Tibial nerve (tissue), 4 donors: Measurements from ENCODE around the gene MSX1.

Experiments used
- EP300 ChIP-seq, 2 donors: sonication (generic); formaldehyde crosslinking; IDR thresholded peaks; one replicate each; pipeline ENCODE4 v1.6.1; 2017; ENCODE audit warnings: antibody characterized with exemption in 2 of 2, mild to moderate bottlenecking in 1 of 2
- POLR2A ChIP-seq, 2 donors: fragments of 450-650 bp; IDR thresholded peaks; one replicate each; pipeline ENCODE4 v1.6.1; 2017; ENCODE audit warnings: antibody characterized with exemption in 2 of 2, mild to moderate bottlenecking in 2 of 2, moderate library complexity in 2 of 2
- TF ChIP-seq, protein P1 (sequence below), 5 experiments: fragments of 200-600 bp in 3 of 5; fragments of 450-650 bp in 2 of 5; sonication (generic) in 3 of 5; IDR thresholded peaks; one replicate each; pipeline ENCODE4 v1.5.1; 2016 to 2019; ENCODE audit warnings: antibody characterized with exemption in 5 of 5, mild to moderate bottlenecking in 3 of 5, moderate library complexity in 2 of 5

DNA sequence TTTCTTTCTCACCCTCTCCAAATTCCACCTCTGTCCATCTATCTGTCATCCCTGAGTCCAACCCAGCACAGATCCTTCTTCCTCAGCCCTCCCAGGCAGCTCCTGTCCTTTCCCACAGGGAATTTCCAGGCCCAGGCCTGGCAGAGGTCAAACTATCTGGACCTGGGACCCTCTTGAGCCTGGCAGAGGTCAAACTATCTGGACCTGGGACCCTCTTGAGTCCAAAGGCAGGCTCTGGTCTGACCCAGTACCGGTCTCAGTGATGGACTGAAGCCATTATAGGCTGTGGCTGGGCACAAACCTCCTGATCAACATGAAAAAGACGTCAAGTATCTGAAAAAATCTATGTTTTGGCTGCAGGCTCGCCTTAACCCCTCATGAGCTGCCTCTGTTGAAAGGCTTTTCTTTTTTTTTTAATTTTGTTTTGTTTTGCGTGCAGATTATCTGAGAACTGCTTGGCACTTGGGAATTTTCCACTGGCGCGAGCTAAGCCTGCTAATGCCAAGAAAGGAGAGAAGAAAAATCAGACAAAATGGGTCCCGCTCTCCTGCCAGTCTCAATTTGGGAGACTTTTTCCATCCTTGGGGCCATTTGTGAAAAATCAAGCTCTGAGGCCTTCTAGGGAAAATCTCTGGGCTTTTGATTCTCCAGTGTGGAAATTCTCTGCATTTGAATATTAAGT lies 31.2 kb downstream of the MSX1 start:
- TF ChIP-seq, protein P1, sequence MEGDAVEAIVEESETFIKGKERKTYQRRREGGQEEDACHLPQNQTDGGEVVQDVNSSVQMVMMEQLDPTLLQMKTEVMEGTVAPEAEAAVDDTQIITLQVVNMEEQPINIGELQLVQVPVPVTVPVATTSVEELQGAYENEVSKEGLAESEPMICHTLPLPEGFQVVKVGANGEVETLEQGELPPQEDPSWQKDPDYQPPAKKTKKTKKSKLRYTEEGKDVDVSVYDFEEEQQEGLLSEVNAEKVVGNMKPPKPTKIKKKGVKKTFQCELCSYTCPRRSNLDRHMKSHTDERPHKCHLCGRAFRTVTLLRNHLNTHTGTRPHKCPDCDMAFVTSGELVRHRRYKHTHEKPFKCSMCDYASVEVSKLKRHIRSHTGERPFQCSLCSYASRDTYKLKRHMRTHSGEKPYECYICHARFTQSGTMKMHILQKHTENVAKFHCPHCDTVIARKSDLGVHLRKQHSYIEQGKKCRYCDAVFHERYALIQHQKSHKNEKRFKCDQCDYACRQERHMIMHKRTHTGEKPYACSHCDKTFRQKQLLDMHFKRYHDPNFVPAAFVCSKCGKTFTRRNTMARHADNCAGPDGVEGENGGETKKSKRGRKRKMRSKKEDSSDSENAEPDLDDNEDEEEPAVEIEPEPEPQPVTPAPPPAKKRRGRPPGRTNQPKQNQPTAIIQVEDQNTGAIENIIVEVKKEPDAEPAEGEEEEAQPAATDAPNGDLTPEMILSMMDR (IDR thresholded peaks at IDR 0.05), result no peak
- TF ChIP-seq POLR2A (IDR thresholded peaks at IDR 0.05) (no peak), EP300 (IDR thresholded peaks at IDR 0.05) (no peak)
